Activated CD8-positive, alpha-beta memory T cell treated with anti-CD3 and anti-CD28 coated beads for 4 hours (primary cell): Measurements from ENCODE around the gene MSMP.

Experiments
- DNase-seq, 2 donors: peaks; one replicate each; pipeline ENCODE4 v3.0.0-alpha.2; 2020; ENCODE audit warnings: low read depth in 2 of 2

The MSMP gene

GRCh38 chr9:35723426-35723825, 30.6 kb downstream of the MSMP start:
- DNase-seq, result no peak

- DNase-seq, result no peak
Measured at GRCh38 chr9:35719546-35719945, 34.5 kb downstream of the MSMP start.

GRCh38 chr9:35718721-35719511, 35.2 kb downstream of the MSMP start:
- no peak for DNase-seq

GRCh38 chr9:35717132-35717870, 36.8 kb downstream of the MSMP start:
- DNase-seq, result no peak

- no peak for DNase-seq
Measured at GRCh38 chr9:35716230-35716629, 37.8 kb downstream of the MSMP start.

- DNase-seq, result no peak
Measured at GRCh38 chr9:35714579-35715252, 39.4 kb downstream of the MSMP start.

GRCh38 chr9:35714123-35714522, 40.0 kb downstream of the MSMP start:
- DNase-seq, result no peak

GRCh38 chr9:35713578-35713977, 40.5 kb downstream of the MSMP start:
- no peak for DNase-seq

GRCh38 chr9:35712762-35713400, 41.2 kb downstream of the MSMP start:
- no peak for DNase-seq

- no peak for DNase-seq
Measured at GRCh38 chr9:35711501-35712428, 42.3 kb downstream of the MSMP start.

- no peak for DNase-seq
Measured at GRCh38 chr9:35710818-35711500, 43.1 kb downstream of the MSMP start.

- DNase-seq, result no peak
Measured at GRCh38 chr9:35708146-35708545, 45.9 kb downstream of the MSMP start.

- DNase-seq, result no peak
Measured at GRCh38 chr9:35706951-35707350, 47.1 kb downstream of the MSMP start.

GRCh38 chr9:35705836-35706430, 48.1 kb downstream of the MSMP start:
- DNase-seq, result no peak

- no peak for DNase-seq
Measured at GRCh38 chr9:35705372-35705771, 48.7 kb downstream of the MSMP start.

- DNase-seq, result no peak
Measured at GRCh38 chr9:35703906-35704672, 50.0 kb downstream of the MSMP start.
